HG03575 (cell line): Measurements from ENCODE around the gene AMMECR1.
"Not testable (repeated sequence)": the region's sequence is repeated elsewhere in the genome, so short reads cannot be mapped to it uniquely, and the experiment has no call there.

Source experiments
- ATAC-seq: cut with Tn5 transposase; IDR thresholded peaks from one replicate; pipeline ENCODE4 v1.9.1; 2021; ENCODE audit not compliant: unreplicated experiment, insufficient number of reproducible peaks, low FRiP score; ENCODE audit errors: extremely low read depth

AMMECR1 gene

GRCh38 chrX:110156167-110156754 is 161.6 kb downstream of the AMMECR1 start:
- no peak for ATAC-seq

DNA sequence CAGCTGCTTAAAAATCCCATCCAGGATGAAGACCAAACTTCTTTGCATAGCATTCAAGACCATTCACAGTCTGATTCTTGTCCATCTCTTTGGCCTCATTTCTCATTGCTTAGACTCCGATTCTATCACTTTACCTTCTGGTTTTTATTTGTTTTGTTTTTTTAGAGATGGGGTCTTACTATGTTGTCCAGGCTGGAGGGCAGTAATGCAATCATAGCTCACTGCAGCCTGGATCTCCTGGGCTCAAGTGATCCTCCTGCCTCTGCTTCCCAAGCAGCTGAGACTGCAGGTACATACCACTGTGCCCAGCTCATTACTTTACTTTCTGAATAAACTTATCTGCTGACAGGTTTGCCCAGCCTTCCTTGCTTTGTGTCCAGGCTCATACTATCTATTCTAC is 162.1 kb downstream of the AMMECR1 start:
- ATAC-seq, result no peak

DNA sequence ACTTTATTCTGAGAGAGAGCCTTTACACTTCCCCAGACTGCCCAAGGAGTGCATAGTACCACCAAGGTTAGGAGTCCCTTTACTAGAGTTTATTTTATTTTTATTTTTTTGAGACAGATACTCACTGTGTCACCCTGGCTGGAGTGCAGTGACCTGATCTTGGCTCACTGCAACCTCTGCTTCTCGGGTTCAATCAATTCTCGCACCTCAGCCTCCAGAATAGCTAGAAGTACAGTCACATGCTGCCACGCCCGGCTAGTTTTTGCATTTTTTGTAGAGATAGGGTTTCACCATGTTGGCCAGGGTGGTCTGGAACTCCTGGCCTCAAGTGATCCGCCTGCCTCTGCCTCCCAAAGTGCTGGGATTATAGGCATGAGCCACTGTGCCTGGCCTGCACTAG is 163.6 kb downstream of the AMMECR1 start:
- not testable (repeated sequence) for ATAC-seq

DNA sequence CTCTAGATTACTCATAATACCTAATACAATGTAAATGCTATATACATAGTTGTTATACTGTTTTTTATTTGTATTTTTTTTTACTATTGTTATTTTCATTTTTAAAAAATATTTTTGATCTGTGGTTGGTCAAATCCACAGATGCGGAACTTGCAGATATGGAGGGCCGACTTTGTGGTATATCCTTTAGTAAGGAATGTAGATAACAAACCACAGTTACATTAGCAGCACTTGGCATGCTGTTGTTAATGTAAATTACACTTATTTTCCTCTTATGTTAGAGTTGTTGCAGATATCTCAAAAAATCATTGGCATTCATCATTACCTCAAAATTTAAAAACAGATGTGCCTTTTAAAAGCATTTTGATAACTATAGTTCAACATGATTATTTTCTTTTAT is 164.0 kb downstream of the AMMECR1 start:
- no peak for ATAC-seq

DNA sequence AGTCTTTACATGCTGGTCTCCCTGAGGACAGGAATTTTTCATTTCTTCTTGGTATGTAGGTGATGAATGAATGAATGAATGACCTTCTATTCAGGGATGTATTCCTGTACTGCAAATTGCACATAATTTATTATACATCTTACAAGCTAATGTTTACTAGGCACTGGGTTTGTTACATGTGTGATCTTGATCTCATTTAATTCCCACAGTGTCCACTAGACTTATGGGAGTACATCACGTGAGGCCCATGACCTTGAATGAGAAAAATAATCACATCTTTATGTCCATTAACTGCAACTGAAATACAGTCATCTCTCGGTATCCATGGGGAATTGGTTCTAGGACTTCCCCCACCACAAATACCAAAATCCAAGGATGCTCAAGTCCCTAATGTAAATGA is 164.6 kb downstream of the AMMECR1 start:
- no peak for ATAC-seq

GRCh38 chrX:110146521-110146920 is 171.4 kb downstream of the AMMECR1 start:
- ATAC-seq, result no peak

DNA sequence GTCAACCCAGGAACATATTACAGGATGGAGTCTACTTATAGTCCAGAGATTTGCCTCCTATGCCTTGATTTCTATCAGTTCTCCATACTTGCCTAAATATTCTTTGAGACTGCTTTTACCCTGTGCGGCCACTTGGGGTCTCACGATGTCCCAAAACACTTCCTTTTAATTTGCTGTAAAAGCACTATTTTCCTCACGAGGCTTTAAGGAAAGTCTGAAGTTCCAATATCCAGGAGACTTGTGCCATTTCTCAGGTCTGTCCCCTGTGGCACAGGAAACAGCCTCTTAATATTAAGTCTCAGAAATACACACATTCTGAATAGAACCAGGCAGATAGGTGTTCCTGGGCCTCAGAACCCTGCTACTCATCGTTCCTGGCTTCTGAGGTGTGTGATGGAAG is 172.0 kb downstream of the AMMECR1 start:
- ATAC-seq, result no peak

GRCh38 chrX:110145311-110145710 is 172.6 kb downstream of the AMMECR1 start:
- no peak for ATAC-seq
